Measurements from ENCODE around the gene CLSTN2. TPM values are rescaled to one million over a fixed set of nuclear protein-coding genes. Genes with fewer than 3 reads are reported as not detected.

Gene CLSTN2
- total RNA-seq, 2 experiments from 2014 or later, result not detected

DNA sequence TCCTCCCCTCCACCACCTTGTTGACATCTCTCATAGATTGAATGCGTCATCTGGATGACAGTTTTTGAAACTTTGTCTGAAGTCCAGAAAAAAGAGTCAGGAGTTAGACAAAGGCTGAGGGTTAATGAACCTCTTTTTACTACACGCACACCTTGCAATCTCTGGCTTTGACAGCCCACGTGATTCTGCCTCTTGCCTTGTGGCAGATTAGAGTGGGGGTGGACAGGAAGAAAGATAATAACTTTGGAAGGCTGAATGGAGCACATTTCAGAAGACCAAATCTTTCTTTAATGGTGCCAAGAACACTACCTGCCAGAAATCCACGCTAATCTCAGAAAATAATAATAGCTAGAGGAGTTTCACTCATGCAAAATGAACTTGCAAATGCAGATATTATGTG lies 415.0 kb downstream of the CLSTN2 start:
- ChIA-PET CTCF (no interaction called here), POLR2A (no interaction called here)

DNA sequence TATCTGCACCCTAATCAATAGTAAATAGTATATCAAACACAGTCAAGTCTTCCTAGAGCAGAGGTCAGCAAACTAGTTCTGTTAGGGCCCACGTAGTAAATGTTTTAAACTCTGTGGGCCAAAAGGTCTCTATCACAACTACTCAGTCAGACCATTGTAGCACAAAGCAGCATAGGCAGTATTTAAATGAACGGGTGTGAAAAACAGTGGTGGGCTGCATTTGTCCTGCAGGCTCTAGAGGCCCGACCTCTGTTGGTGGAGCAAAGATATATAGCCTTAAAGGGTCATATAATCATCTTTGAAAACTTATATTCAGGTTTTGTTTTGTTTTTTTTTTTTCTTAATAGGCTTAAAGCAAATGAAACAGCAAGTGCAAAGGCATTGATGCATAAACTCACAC lies 416.5 kb downstream of the CLSTN2 start:
- POLR2A ChIA-PET, result no interaction called here
- CTCF ChIA-PET, result no interaction called here

DNA sequence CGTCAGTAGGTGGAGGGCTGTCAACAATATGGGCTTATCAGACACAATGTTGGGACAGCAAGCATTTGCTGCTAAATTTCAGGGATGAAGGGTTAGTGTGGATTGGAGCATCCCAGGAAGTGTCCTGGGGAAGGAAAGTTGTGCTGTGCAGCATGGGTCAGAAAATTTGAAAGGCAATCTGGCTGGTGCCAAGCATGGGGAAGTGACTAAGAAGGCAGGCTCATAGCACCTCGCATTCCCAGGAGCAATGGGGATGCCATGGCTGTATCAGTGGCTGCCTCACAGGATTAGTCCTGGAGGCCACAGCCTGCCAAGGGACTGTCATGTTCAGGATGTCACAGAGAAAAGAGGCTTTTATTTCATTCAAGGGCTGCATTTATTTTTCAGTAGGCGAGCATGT lies 420.5 kb downstream of the CLSTN2 start:
- ChIA-PET POLR2A (no interaction called here), CTCF (no interaction called here)

DNA sequence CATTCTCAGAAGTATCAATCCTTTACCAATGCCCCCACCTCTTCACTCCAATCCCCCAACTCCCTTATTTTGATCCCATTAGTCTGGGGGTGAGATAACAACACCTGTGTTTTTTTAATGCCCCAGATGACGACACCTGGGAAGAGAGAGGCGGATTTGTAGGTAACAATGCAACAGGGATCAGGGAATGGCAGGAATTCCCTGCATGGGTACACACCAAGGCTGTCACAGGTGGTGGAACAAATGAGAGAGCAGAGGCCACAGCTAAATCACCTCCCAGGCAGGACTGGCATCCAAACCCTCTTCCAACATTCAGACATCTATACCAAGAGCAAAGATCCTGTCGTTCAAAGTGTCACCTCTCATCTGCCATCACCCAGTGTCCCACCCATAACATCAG lies 423.7 kb downstream of the CLSTN2 start:
- ChIA-PET CTCF (no interaction called here), POLR2A (no interaction called here)

DNA sequence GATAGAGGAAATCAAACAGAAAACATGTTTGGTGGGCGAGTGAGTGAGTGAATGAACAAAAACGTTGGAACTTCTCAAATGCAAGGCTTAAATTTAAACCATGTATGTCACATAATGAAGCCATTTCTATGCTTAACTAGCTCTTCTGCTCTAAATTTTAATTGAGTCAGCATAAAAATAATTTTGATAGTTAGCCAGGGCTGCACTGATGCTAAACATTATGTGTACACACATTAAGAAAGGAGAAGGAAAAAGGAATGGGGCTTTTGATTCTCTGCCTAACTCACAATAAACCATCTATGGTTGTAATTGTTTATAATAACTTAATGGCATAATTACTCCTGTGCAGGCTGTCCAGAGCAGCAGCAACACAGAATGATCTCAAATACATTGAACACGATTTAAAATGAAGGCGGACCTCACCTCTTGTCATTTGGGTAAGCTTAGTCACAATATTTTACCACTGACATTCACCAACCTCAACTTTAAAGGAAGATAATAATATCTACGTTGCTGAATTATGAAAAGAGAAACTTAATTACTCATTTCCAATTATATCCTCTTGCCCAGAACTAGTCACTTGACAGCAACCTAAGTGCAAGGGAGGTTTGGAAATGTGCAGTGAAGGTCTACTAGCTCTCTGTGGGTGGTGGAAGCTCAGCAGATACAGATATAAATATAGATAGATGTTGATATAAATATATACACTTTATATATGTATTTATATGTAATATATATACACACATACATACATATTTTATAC lies 424.4 kb downstream of the CLSTN2 start:
- ChIA-PET POLR2A (no interaction called here), CTCF (no interaction called here)

DNA sequence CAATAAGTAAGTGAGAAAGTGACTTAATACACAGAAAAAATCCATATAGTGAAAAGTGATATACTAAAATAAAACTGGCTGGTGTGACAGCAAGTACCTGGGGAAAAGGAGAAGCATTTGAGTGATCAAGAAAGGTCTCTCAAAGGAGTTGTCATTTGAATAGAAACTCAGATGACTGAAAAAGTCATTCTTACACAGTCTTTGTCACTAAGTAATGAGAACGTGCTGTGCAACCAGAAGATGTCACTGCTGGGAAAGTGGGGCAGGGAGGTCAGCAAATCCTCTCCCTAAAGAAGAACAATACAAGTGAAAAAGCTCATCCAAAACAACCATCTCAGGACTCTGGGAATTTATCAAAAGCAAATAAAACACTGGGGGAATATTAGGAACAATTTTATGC lies 425.3 kb downstream of the CLSTN2 start:
- ChIA-PET POLR2A (no interaction called here), CTCF (no interaction called here)

DNA sequence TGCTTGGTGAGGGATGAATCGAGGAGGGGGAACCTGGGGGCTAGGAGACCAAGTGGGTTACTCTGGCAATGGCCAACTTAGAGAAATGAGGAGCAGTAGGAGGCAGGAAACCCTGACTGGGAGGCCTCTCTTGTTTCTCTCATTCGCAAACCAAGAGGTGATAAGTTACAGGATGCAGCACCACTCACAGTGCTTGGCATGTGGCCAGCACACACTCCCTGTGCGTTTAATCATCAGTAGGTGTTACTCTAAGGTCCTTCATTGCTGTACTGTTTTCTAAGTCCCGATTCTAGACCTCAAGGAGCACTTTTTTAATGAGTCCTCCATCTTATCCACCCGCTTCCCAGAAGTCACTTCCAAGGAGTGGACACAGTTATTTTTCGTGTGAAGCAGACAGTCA lies 428.8 kb downstream of the CLSTN2 start:
- POLR2A ChIA-PET, result no interaction called here
- CTCF ChIA-PET, result no interaction called here

DNA sequence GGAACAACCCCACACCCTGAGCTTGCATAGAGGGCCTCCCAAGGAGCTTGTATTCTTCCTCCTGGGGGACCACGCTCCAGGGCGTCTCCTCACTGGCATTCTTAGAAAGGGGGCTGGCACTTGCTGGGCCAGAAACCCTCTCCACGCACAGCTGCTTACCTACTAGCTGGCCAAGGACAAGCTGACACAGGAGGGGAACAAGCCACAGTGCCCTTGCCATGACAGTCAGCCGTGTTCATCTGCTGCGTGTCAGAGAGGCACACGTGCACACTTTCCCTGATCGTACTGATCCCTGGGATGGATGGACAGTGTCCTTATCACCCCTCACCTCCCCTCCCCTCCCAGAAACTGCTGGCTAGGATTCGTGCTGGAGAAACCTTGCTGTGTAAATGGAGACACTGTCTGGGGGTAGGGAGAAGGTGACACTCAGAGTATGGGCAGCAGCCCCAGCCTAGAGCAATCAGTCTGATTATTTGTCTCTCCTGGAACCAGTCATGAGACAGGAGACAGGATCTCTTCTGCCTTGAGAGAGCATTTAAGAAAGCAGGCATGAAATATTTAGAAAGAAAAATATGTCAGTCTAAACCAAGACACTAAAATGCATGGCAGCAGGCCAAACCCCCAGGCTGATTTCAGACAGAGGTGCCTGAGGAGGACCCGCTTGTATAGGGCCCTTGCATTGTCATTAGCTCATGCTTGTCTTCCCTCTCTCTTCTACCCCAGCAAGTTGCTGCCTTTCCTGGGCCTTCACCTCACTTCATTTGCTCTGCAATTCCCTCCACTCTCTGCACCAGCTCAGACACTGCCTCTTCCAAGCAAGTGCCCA lies 431.1 kb downstream of the CLSTN2 start:
- ChIA-PET CTCF (no interaction called here), POLR2A (no interaction called here)

DNA sequence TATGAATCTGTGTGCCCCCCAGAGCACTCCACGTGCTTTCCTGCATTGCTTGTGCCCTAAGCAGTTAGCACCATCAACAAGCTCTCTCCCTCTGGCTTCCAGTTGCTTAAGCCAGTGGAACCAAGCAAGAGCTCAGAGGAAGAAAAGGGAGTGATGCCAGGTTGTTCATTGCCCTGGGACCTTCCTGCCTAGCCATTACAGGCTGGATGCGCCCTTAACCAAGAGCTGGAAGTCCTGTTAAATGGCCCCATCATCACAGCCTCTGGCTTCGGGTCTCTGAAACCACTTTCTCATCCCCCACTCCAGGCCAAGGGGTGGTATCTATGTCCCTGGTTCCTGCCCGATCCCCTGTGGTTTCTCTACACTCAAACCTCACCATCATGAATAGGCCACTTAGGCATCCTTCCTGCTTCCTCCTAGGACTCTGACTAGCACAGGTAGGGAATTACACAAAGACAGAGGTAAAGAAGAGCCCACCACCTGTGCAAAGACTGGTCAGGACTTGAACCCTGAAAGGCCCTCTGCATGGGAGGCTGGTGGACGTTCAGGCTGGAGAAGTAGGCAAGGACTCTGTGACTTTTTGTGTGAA lies 433.3 kb downstream of the CLSTN2 start:
- POLR2A ChIA-PET, result no interaction called here
- CTCF ChIA-PET, result no interaction called here

DNA sequence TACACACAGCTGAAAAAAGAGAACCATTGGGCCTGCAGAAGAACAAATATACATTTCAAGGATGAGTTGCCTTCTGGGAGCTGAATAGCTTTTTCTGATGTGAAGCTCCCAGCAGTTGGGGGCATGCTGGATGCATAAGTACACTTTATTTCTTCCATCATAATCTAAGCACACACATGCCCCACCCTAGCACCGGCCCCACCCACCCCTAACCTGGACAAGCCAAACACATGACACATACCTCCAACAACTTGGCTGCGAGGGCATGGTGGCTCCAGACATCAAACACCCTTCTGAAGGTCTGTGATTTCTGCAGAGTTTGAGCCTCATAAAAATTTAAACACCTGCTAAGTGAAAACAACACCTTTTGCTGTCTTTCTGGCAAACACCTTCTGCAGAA lies 435.7 kb downstream of the CLSTN2 start:
- POLR2A ChIA-PET, result no interaction called here
- CTCF ChIA-PET, result no interaction called here

DNA sequence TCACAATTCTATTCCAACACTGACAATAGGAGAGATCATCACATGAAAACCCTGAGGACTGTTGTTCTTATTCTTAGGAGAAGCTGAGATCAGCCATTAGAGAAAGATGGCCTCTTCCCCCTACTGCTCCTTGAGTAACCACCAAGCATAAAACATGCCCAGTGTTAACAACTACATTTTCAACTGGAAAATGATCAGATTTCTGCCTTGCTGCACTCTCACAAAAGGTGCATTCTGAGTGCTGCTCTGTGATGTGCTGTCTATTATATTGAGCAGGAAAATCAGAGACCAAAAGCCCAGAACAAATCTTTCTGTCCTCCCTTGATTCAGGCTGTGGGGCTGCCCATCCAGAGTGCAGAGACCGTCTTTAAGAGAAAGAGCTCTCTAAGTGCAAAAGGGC lies 438.2 kb downstream of the CLSTN2 start:
- POLR2A ChIA-PET, result no interaction called here
- CTCF ChIA-PET, result no interaction called here

DNA sequence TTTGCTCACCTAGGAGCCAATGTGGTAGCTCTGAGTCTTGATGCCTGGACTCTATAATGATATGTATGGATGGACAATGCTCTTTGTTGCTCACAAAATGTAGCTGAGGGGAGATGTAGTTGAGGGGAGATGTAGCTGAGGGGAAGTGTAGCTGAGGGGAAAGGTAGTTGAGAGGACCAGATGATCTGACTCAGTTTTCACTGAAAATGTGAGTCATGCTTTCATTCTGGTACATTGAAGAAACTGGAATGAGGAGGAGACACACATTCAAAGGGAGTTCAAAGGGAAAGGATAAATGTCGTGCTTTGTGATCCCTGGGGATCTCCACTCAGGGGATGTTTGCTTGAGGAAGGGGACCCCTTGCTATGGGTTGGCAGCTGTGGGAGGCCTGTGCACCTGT lies 440.0 kb downstream of the CLSTN2 start:
- POLR2A ChIA-PET, result no interaction called here
- CTCF ChIA-PET, result no interaction called here

DNA sequence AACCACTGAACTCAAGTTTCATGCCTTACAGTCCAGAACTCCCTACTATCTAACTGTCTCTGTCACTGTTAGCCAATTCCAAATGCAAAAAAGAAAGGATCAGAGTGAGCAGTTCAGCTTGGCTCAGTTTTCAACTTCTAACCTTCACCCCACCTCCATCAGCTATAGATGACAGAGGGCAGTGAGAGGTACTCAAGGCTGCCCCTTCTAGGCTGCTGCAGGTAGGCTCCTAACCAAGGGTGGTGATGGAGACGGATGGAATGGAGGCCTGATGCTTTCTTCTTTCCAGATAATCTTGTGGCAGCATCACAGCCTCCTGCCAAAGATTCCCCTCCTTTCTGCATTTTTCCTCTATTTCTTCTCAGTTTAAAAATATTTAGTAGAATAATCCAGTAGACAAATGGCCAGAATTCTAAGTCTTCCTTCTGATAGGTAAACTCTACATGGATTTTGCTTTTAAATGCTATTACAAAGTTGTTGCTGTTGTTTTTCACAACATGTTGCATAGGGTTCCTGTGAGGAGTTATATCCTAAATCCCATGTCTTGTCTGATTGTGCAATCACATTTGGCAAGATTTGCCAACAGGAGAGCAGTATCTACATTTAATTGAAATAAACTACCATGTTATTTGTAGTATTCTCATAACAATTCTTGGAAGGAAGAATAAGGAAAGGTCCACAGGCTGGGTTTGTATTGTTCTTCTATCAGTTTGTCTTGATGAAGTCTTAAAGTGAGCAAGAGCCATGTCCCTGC lies 441.3 kb downstream of the CLSTN2 start:
- CTCF ChIA-PET, result no interaction called here
- POLR2A ChIA-PET, result no interaction called here

DNA sequence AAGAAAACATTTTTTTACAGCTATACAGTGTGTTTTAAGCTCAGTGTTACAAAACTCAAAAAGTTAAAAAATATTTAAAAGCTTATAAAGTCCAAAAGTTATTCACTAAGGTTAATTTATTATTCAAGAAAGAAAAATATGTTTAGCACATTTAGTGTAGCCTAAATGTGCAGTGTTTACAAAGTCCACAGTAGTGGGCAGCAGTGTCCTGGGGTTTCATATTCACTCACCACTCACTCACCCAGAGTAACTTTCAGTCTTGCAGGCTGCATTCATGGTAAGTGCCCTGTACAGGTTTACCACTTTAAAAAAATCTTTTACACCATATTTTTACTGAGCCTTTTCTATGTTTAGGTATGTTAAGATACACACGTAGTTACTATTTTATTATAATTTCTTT lies 442.7 kb downstream of the CLSTN2 start:
- POLR2A ChIA-PET, result no interaction called here
- CTCF ChIA-PET, result no interaction called here

DNA sequence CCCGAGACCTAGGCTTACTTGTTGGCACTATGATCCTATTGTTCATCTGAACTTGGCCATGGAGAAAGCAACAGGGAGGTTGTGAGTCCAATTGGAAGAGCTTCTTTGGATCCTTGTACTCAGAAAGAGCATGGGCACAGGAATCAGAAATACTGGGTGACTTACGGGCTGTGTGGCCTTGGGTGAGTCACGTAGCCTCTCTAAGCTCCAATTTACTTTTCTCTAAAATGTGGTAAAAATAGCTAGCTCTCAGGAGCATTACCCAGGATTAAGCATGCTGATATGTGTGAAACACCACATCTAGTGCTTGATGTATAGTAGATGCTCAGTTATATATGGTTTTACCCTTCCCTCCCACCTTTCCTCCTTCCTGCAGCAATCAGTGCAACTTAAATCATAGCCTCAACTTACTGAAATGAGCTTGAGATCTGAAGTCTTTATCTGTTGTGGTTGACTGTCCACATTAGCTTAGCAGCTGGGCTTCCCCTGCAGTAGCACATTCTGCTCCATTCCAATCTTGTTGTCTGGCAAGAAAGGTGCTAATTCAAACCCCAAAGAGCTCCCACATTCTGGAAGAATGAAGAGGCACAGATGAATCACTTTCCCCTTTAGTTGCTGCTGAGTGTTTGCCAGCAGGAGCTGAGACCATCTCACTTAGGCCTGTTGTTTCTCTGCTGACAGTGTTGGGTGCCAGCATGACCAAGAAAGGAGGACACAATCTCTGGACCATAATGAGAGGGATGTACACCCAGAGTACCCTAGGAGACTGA lies 443.8 kb downstream of the CLSTN2 start:
- CTCF ChIA-PET, result no interaction called here
- POLR2A ChIA-PET, result no interaction called here

DNA sequence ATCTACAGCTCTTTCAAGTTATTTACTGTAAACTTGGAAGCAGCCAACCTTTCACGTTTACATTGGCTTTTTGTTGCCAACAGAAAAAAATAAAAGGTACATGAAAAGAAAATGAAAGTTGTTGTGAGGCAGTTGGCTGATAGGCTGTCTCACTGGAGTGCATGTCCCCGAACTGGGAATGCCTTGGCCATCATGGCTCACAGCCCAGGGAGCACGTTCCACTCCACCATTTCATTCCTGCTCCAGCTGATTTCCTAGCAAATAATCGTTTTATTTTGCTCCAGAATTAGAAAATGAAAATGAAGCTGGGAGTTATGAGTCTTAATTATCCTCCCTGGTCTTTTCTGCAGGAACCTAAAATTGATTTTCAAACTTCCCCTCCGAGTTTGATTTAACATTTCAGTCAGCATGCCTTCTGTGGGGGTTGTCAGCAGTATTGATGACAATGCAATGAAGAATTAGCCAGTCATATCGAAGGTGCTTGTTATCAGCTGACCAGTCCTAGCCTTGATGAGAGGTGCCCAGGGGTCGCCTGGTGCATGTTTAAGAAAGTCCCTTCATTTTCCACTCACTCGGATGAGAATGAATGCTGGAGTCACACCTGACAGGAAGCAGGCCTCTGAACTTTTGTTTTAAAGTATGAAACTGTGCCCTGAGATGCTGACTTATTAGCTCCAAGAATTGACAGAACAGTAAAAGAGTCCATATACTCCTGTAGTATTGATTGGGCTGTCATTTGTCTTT lies 449.2 kb downstream of the CLSTN2 start:
- CTCF ChIA-PET, result no interaction called here

DNA sequence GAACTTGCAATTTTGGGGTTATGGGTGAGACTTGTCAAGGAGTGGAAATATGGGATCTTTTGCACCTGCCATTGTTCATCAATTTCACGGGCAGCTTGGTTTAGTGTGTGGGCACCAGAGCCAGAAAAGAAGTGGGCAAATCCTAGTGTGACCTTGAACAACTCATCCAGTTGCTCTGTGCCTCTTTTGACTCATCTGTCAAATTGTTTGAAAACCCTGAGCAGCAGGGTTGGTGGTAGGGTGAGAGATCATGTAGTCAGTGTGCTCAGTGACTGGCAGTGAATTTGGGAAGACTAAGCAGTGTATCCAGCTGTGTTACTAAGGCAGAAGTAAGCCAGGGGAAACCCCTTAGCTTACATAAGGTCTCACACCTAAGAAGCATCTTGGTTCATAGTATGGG lies 449.9 kb downstream of the CLSTN2 start:
- CTCF ChIA-PET, result no interaction called here
- POLR2A ChIA-PET, result no interaction called here

More for the DNA sequence above, 449.2 kb downstream of the CLSTN2 start:
- POLR2A ChIA-PET, result no interaction called here

DNA sequence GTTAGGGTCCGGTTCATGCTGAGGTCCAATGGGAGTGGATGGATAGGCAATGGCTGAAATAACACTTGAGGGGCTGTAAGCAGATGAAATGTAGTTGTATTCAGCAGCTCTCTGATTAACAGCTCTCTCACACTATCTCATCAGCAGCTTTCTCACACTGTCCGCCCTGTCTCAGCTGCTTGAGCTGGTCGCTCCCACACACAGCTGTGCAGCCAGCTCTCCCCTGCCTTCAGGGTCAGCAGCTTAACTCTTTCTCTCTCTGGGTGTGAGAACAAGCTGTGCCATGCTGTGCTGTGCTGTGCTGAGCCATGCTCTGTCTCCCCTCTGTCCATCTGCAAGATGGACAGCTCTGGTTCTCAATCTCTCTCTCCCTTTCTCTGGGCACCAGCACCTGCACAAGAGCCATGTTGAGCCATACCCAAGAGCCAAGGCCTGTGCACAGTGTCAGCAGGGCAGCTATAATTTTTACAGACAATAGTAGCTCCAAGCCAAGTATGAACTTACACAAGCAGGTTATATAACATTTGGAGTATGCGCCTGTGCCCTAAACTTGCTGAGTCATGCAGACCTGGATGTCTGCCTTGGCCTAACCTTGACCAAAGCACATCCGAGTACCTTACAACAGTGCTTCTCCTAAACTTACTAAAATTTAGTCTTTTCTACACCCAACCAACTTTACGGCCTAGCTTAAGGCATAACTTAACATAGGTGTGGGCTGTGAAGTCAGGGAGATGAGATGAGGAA lies 451.5 kb downstream of the CLSTN2 start:
- CTCF ChIA-PET, result no interaction called here
- POLR2A ChIA-PET, result no interaction called here

DNA sequence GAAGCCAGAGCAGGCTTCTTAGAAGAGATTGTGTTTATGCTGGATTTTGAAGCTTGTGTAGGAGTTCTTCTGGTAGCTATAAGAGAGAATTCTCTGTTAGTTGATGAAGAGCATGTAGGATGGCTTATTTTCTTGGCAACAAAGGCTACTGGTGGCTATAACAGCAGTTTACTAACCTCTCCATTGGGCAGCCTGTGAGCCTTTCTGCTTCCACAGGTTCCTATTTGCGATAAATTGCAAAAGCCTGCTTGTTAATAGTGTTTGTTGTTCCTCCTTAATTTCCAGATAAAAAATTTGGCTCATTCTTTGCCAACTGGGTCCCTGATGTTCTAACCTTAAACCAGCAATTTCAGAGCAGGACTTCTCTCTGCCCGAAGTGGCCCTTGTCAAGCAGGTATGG lies 452.3 kb downstream of the CLSTN2 start:
- ChIA-PET CTCF (no interaction called here), POLR2A (no interaction called here)

Measured in activated CD8-positive, alpha-beta memory T cell treated with anti-CD3 and anti-CD28 coated beads for 36 hours (primary cell).